Measurements from ENCODE around the gene GPBAR1.
"Not testable (repeated sequence)": the region's sequence is repeated elsewhere in the genome, so short reads cannot be mapped to it uniquely, and the experiment has no call there.

The GPBAR1 gene

DNA sequence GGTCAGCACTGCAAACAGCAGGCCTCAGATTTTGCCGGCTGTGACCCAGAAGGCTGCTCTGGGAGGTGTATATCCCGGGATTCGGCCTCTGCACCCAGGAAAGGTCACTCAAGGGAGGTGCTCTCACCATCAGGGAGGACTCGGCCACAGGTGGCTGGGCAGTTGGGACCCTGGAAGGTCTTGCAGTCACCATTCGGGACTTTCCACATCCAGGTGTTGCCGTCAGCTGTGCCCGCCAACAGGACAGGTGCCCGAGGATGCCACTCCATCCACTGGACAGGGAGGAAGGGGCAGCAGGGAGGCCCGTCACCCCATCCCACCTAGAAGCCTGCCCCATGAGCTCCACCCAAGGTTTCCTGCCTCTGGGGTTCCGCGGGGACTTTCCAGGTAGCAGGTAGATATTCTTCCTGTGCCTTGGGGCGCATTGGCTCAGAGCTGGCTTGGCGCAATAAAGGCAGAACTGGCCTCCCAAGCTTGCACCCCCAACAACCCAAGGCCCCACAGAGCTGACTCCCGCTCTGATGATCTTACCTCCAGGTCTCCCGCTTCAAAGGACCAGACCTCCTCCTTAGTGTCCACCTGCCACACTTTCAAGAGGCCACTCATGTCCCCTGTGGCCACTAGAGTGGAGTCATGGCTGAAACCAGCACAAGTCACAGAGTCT lies 5.6 kb downstream of the GPBAR1 start:
- DNase-seq = no peak

DNA sequence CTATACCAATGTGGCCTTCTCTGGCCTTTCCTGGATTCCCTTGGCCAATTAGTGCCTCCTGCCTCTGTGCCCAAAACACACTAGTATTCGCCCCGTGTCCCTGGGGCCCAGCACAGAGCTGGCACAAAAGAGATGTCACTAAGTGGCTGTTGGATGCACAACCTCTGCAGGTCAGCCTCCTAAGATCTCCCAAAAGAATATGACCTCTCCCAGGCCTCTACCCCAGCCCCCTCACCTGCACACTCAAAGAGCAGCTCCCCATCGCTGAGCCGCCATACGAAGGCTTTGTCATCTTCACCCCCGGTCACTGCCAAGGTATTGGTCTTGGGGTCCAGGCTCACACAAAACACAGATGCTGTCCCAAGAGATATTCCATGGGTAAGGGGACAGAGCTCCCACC lies 6.4 kb downstream of the GPBAR1 start:
- no peak for DNase-seq

DNA sequence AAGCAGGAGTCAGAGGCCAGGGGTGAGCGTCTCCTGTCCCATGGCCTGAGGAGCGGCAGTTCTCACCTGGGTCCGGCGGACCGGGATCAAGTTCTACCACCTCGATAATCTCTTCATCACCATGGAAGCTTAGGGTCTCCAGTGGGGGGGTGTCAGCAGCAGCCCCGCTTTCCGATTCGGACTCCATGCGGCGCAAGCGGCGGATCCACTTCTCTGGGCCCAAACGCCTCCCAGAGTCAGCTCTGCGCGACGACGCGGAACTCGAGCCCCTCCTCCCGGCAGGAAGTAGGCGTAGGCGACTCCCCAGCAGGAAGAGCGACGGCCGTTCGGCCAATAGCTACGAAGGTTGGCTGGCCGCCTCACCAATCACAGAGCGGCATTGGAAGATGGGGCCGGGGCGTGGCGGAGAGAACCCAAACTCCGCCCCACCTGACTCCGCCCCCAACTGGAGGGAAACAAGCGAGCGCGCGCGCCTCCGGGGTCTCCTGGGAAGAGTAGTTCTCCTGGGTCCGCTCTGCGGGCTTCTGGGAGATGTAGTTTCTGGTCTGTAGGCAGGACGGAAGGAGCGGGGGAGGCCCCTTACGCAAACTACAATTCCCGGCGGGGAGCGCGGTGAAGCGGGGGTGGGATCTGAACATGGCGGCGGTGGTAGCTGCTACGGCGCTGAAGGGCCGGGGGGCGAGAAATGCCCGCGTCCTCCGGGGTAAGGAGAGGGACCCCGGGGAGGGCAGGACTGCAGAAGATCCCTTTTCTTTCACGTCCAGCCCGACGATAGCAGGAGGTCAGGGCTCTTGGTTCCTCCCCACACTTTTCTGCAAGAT lies 9.3 kb downstream of the GPBAR1 start, which contains the start of the genes AAMP and PNKD:
TSS of gene AAMP (minus strand) at position 238 of the 821 bp plus-strand sequence. CDS start at position 187, 51 bp downstream.
TSS of gene PNKD (plus strand) at position 620 of the 821 bp plus-strand sequence. CDS start at position 637, 17 bp downstream.
- peak; percentile 93 to 100 (median 100) for DNase-seq

DNA sequence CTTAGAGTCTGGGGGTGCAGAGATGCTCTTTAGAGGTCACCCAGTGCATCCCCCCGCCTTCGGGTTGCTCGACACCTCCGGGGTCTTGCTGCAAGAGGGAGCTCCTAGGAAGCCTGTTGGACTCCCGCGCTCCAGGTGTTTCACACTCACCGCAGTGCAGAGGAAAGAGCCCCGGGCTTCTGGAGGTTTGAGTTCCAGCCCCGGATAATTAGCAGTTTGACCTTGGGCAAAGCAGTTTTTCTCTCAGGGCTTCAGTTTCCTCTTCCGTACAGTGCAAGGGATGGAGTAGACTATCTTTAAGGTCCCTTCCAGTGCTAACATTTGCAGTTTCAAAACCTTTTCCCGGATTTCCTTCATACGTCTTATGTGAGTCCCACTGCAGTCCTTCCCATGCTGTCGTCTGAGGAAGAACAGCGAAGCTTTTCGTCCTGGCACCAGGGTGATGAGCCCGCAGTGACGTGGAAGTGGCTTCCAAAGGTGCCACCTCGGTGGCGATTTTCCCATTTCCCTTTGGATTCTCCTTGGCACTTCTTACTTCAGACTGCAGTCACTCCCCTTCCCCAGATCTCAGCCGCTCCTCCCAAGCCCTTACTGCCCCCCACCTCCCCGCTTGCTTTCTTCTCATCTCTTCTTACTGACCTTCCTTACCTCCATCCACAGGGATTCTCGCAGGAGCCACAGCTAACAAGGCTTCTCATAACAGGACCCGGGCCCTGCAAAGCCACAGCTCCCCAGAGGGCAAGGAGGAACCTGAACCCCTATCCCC lies 10.1 kb downstream of the GPBAR1 start:
- DNase-seq = peak in 3 of 58 donors; percentile 12 to 72 (median 54)

DNA sequence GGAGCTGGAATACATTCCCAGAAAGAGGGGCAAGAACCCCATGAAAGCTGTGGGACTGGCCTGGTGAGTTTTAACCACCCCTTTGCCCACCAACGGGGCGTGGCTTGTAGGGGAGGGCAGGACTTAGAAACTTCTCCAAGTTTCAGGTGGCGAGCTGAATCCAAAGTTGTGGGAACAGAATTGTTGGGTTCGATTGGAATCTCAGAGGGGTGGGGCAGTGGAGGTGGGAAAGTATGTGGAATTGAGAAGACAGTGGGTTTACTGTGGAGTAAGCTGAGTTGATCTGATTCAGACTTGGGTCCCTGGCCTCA lies 10.6 kb downstream of the GPBAR1 start:
- DNase-seq = no peak

DNA sequence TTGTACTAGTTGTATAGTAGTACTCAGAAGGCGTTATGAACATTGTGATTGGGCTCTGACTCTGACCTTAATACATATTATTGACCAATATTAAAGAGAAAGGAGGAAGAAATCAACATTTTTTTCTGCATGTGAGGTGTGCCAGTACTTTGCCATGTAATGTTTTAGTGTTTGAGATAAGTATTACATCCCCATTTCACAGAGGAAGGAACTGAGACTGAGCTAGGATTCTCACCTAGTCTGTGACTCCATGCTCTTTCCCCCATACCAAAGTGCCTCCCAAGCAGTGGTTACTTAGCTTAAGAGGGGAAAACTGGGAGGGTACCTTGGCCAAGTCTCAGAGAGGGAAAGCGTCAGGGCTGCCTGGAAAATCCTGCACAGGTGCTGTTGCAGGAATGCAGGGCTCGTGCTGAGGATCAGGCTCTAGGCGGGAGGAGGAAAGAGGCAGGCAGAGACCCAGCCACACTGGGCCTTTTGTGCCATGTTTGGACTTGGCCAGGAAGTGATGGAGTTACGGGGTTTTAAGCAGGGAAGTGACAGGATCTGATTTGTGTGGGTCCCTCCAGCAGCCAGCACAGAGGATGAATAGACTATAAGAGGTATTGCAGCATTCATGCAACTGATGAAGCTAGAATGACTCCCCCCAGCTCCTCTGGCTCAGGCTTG lies 11.2 kb downstream of the GPBAR1 start:
- no peak for DNase-seq

DNA sequence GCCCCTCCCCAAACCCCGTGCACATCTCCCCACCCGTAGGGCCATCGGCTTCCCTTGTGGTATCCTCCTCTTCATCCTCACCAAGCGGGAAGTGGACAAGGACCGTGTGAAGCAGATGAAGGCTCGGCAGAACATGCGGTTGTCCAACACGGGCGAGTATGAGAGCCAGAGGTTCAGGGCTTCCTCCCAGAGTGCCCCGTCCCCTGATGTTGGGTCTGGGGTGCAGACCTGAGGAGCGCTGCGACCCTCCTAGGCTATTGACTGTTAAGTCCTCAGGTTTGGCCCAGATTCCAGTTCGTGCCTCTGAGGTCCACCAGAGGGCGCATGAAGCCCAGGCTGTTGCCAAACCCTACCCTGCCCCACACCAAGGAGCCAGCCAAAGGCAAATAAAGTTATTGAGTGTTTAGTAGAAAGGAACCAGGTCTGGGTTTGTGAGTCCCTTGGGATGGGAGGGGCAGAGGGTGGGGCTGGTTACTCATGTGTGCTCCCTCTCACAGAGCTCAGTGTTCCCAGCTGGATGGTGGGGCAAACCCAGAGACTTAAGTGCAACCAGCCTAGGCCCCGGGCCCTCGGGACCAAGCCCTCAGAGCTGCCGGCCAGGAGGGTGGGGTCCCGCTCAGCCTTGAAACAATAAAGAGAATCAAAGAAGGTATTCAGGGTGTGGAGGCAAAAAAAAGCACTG lies 11.9 kb downstream of the GPBAR1 start:
- DNase-seq = peak in 55 of 58 donors; percentile 36 to 87 (median 70)

DNA sequence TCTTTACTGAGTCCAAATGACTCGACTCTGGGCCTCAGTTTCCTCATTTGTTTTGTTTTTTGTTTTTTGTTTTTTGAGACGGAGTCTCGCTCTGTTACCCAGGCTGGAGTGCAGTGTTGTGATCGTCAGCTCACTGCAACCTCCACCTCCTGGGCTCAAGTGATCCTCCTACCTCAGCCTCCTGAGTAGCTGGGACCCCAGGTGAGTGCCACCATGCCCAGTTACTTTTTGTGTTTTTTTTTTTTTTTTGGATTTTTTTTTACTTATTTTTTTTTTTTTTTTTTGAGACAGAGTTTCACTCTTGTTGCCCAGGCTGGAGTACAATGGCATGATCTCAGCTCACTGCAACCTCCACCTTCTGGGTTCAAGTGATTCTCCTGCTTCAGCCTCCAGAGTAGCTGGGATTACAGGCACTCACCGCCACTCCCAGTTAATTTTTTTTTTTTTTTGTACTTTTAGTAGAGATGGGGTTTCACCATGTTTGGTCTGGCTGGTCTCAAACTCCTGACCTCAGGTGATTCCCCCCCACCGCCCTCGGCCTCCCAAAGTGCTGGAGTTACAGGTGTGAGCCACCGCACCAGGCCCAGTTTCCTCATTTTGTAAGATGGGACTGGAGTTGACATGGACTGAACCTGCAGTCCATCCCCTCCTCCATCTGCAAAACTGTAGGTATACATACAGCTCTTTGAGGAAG lies 12.5 kb downstream of the GPBAR1 start:
- not testable (repeated sequence) for DNase-seq

DNA sequence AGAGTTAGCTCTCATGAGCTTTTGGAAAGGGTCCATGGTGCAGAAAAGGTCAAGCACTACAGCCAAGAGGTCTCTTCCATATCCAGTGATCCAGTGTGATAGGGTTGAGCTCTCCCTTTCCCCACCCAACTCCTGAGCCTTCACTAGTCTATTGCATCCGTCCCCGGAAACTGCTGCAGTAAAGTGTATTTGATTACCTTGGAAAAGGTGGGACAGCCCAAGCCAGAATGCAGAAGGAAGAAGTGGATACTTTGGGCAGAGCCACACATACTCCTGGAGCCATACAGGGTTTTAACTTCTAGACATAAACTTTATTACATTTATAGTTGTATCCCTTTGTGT lies 13.1 kb downstream of the GPBAR1 start:
- no peak for DNase-seq

DNA sequence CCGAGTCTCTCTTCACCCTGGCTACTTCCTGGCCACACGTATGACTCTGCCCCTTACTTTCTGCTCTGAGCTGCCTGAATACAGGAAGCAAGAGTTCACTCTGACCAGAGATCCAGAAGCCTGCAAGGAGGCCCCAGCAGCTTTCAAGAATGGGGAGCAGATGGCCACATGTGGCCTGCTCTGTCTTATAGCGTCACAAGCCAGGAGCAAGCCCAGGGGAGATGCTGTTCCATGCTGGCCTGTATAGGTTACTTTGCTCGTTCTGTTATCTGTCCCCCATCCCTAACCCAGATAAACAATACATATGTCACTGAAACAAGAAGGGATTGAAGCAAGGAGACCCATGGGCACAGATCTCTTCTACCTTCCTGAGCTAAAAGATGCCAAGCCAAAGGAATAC lies 13.8 kb downstream of the GPBAR1 start:
- no peak for DNase-seq

DNA sequence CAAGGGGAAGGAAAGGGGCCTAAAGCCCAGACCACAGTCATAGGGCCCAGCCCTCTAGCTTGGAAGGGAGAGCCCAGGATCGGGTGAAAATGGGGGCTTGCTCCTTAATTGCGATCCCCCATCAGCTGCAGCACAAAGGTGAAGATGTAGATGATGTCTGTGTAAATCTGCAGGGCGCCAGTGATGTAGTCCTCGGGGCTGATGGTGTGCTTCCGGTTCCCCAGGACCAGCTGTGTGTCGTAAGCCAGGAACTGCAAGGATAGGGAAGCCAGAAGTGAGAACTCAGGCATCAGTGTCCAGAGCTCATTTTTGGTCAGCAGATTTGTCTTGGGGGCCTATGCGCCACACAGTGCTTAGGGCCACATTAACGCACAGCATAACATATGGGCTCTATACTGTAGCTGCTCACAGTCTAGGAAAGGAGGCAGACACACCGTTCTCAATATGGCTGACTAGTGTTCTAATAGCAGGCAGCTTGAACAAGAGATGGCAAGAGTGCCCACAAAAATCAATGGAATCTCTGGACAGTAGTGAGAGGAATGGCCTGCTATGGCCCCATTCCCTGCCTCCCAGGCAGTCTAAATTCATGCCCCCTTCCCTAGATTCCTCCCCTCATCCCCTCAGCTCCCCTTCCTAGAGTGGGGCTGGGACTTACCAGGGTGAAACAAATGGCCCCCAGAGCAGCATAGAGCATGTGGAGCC lies 14.7 kb downstream of the GPBAR1 start:
- DNase-seq = no peak

DNA sequence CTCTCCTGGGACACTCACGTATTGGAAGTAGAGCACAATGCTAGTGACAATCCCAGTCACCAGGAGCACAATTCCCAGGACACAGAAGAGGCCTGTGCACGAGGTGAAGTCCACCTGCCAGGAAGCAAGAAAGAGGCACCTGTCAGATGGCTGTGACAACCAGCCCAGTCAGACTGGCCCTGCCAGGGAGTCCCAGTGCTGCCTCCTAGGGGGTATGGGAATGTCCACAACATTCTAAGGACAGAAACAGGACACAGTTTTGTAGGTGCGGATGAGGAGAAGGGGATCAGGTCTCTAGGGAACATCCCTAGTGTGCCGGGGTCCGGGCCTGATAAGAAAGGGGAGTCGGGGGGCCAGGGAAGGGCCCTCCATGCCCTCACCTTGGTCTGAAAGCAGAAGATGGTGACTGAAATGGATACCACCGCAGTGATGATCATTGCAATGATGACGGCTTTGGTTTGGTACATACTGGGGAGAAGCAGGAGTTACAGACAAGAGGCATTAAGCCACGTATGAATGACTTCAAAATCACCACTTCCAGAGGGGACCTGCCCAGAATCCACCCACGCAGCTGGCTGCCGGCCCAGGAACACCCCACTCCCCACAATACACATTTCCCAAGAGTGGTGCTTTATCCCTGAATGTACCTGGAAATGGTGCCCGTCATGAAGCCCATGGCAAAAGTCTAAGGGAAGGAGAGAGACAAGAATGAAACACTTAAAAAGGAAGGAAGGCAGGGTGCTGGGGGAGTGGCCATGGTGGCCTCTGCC lies 16.4 kb downstream of the GPBAR1 start:
- no peak for DNase-seq

DNA sequence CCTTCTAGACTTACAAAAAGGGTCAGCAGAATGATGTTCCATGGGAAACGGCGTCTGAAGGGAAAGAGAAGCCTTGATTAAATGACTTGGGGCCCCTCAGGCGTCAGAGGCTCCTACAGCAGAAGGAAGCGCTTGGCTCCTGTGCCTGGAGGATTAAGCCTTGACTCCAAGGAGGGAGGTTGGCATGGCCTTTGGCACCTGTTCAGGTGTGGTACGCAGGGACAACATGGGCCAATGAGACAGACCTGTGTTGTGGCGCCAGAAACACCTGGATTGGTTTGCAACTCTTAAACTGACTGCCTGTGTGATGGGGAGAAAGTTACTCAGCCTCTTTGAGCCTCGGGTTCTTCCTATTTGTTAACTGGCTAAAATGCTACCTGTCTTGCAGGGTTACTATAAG lies 17.1 kb downstream of the GPBAR1 start:
- DNase-seq = no peak

DNA sequence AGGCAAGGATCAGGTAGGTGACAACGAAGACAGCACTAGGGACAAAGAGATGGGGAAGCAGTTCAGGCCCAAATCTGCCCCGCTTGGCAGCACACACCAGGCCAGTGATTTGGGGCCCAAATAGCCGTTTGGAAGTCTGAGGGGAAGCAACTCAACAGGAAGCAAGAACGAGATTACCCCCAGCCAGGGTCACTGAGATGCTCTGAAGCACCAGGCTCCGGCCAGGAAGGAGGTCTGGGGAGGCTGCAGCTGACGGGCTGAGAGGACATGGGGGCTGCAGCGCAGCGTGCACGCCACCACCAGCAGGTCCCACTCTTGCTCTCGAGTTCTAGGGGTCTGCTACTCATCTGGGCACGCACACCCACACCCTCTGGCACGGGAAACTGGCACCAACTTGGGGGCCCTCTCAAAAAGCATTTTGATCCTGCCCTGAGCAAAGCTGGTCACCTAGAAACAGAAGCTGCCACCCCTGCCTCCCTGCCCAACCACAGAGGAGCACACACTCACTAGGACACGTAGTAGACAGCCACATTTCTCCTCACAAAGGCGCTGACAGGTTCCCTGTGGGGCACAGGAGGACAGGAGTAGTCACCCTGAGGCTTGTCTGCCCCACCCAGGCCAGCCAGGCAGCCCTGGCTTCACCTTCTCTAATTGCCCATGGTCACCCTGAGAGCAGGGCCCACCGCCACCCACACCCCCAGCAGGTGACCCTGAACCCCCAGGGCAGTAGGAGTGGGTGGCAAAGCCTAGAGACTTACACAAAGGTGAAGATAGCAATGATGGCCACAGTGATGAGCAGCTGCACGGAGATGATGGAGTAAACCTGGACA lies 17.9 kb downstream of the GPBAR1 start:
- DNase-seq = no peak

DNA sequence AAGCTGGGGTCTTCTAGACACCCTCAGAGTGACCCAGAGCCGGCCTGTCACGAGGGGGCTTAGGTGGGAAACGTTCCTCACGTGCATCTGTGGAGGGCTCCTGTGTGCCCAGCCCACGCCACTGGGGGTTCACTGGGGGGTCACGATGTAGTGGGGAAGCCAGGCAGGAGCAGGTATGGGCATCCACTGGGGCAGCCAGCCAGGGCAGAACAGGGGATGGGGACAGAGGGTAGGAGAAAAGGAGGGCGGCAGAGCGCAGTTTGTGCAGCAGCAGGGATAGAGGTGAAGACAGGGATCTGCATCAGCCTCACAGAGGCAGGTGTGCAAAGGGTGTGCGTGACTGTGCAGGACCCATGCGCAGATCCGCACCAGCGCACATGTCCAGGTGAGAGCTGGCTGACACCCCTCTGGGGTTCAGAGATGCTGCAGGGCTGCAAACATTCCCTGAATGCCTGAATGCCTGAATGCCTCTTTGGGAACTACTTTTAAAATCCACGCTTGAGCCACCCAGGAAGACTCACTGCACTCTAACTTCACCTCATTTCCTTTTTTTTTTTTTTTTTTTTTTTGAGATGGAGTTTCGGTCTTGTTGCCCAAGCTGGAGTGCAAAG lies 19.6 kb downstream of the GPBAR1 start:
- no peak for DNase-seq

DNA sequence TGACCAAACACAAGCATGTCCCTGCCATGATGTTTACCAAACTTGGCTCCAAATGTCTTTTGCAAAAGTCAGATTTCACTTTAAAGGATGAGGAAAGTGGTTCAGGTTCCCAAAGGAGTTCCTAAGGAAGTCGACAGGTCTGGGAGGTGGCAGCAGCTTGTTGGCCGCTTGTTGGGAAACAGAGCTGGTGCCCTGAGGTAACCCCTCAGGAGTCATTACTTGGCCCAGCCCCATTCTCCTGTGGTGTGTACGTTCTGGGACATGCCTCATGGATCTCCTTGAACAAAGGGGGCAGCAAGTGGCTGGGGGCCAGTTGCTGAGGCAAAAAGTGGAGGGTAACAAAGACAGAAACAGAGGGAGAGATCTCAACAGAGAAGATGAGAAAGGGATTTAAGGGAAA lies 20.6 kb downstream of the GPBAR1 start:
- DNase-seq = no peak

Measured in anterior cingulate cortex (tissue), 58 donors.